ENCODE measurements around the gene SCARB1. TPM values are rescaled to one million over a fixed set of nuclear protein-coding genes. Genes with fewer than 3 reads are reported as not detected.
"Not testable (repeated sequence)": the region's sequence is repeated elsewhere in the genome, so short reads cannot be mapped to it uniquely, and the experiment has no call there.

SCARB1 gene
- total RNA-seq, 1 donor from 2014 or later, result 25.1 TPM

- Mint-ChIP-seq H3K9me3 (ENCODE audit: unreplicated experiment) (peaks cover 2% of the 10 kb centered on the region), H3K36me3 (ENCODE audit: unreplicated experiment) (no peaks in the 10 kb centered on the region), H3K4me3 (ENCODE audit: unreplicated experiment) (no peak overlapping the region), H3K27ac (ENCODE audit: unreplicated experiment) (no peak overlapping the region), H3K4me1 (ENCODE audit: low read depth, unreplicated experiment) (peaks cover 11% of the 10 kb centered on the region), H3K27me3 (ENCODE audit: unreplicated experiment) (peaks cover 3% of the 10 kb centered on the region)
- no peak for TF ChIP-seq CTCF (IDR thresholded peaks at IDR 0.05; ENCODE audit: partially characterized antibody, unreplicated experiment)
- no peak for DNase-seq
Measured at GRCh38 chr12:124901003-124901402, 37.3 kb upstream of the SCARB1 start.

GRCh38 chr12:124900345-124900795 lies 36.7 kb upstream of the SCARB1 start:
- H3K9me3 Mint-ChIP-seq (ENCODE audit: unreplicated experiment); H3K27me3 Mint-ChIP-seq (ENCODE audit: unreplicated experiment); DNase-seq; H3K4me3 Mint-ChIP-seq (ENCODE audit: unreplicated experiment); H3K36me3 Mint-ChIP-seq (ENCODE audit: unreplicated experiment); H3K27ac Mint-ChIP-seq (ENCODE audit: unreplicated experiment): not testable (repeated sequence)
- H3K4me1 Mint-ChIP-seq (ENCODE audit: low read depth, unreplicated experiment), result peaks cover 11% of the 10 kb centered on the region

GRCh38 chr12:124898923-124899294 lies 35.2 kb upstream of the SCARB1 start:
- H3K9me3 Mint-ChIP-seq (ENCODE audit: unreplicated experiment), result peaks cover 2% of the 10 kb centered on the region
- no peak for TF ChIP-seq CTCF (IDR thresholded peaks at IDR 0.05; ENCODE audit: partially characterized antibody, unreplicated experiment)
- peak overlapping the region; percentile 28 for H3K4me3 Mint-ChIP-seq (ENCODE audit: unreplicated experiment)
- DNase-seq, result no peak
- peaks cover 4% of the 10 kb centered on the region for H3K4me1 Mint-ChIP-seq (ENCODE audit: low read depth, unreplicated experiment)
- H3K27me3 Mint-ChIP-seq (ENCODE audit: unreplicated experiment), result peaks cover 3% of the 10 kb centered on the region
- H3K36me3 Mint-ChIP-seq (ENCODE audit: unreplicated experiment), result no peaks in the 10 kb centered on the region
- no peak overlapping the region for H3K27ac Mint-ChIP-seq (ENCODE audit: unreplicated experiment)

- H3K4me1 Mint-ChIP-seq (ENCODE audit: low read depth, unreplicated experiment), result peaks cover 4% of the 10 kb centered on the region
- no peaks in the 10 kb centered on the region for H3K36me3 Mint-ChIP-seq (ENCODE audit: unreplicated experiment)
- DNase-seq, result peak; percentile 22
- no peak overlapping the region for H3K27ac Mint-ChIP-seq (ENCODE audit: unreplicated experiment)
- H3K9me3 Mint-ChIP-seq (ENCODE audit: unreplicated experiment), result peaks cover 2% of the 10 kb centered on the region
- H3K27me3 Mint-ChIP-seq (ENCODE audit: unreplicated experiment), result peaks cover 3% of the 10 kb centered on the region
- no peak for TF ChIP-seq CTCF (IDR thresholded peaks at IDR 0.05; ENCODE audit: partially characterized antibody, unreplicated experiment)
- H3K4me3 Mint-ChIP-seq (ENCODE audit: unreplicated experiment), result no peak overlapping the region
Measured at GRCh38 chr12:124898200-124898922, 34.7 kb upstream of the SCARB1 start.

- Mint-ChIP-seq H3K27ac (ENCODE audit: unreplicated experiment) (no peak overlapping the region), H3K36me3 (ENCODE audit: unreplicated experiment) (no peaks in the 10 kb centered on the region), H3K9me3 (ENCODE audit: unreplicated experiment) (peaks cover 2% of the 10 kb centered on the region), H3K4me1 (ENCODE audit: low read depth, unreplicated experiment) (peaks cover 4% of the 10 kb centered on the region), H3K4me3 (ENCODE audit: unreplicated experiment) (no peak overlapping the region), H3K27me3 (ENCODE audit: unreplicated experiment) (peaks cover 3% of the 10 kb centered on the region)
- TF ChIP-seq CTCF (IDR thresholded peaks at IDR 0.05; ENCODE audit: partially characterized antibody, unreplicated experiment), result no peak
- no peak for DNase-seq
Measured at GRCh38 chr12:124896461-124896860, 32.8 kb upstream of the SCARB1 start.
